Amniotic stem cell (primary cell): ENCODE data around the gene BCAN.

Experiments used
- DNase-seq: peaks from one replicate; lab custom pipeline; 2025; lab: John Stamatoyannopoulos, UW

Gene BCAN

DNA sequence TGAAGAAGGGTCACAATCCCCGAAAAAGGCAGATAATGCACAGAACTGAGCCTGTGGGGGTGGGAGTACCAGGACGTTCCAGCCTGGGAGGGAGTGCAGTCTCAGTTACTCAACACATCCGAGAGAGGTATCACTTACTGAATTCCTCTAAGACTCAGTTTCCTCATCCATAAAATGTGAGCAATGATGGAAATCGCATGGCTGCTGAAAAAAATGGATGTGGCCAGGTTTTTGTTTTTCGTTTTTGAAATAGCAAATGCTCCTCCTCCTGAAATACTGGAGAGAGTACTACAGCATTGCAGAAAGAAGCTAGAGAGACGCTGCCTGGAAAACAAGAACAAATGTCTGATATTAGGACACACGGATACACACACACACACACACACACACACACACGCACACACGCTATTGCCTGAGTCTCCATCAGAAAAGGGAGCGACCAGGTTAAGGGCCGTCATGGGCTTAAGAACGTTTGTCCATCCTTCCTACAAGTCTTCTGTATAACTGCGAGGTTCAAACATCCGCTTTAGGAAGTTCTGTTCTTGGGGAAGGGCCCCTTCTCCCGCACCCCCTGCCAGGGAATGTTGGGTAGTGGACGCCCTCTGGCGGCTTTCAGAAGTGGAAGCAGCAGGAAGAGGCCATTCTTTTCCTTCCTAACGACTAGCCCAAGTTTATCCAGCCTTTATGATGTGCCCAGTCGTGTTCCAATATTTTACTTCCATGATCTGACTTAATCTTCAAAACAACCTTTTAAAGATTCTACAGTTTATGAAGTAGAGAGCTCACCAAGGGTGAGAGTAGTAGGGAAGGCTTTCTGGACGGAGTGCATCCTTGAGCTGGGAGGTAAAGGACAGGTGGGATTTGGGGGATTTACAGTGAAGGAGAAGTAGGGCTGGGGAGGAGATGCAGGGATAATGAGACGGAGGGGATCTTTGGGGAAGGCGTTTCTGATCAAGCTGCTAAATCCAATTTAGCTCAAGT is 36.0 kb downstream of the BCAN start:
- DNase-seq: no peak

DNA sequence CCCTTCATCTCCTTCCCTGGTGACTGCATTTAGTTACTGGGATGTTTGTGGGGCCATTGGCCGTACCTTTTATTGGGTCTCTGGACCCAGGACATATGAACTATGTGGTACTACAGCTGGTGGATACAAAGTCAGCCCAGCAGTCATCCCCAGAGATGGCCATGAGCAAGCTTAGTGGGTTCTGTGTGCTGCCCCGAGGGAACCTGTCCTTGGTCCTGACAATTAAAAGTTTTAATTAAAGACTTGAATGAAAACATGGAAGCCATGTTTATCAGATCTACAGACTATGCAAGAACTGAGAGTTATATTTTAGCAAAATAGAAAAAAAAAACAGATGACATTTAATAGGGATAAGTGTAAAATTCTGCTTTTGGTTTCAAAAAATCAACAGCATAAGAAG is 38.1 kb downstream of the BCAN start:
- DNase-seq: no peak

DNA sequence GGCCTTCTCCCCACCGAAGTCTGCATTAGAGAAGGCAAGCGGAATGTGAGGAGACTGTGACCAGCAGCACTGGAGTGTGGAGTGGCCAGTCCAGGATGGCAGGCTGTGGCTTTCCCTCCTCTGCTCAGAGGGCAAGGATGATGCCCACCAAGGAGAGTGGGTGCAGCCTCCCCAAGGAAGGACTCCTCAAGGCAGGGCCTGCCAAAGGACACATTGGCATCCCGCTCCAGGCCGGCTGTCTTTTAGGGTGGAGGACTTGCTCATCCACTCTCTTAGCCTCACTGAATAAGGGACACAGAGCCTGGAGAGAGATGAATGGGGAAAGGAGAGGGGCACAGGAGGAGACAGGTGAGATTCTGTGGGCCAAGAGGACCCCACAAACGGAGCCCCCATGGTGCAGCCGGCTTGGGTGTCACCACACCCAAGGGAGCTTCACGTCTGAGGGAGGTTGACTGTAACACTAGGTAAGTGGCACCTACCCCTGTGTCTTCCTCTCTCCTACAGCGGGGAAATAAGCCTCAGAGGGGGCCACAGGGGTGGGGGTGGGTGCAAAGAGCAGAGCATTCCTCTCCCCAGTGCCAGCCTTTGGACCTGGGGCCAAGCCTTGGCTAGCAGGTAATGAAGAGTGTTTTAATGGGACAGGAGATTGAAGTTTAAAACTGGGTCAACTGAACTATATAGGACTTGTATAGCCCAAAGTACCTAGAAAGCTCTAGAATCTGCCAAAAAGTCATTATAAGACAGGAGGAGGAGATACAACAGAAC is 39.5 kb downstream of the BCAN start:
- DNase-seq: no peak

DNA sequence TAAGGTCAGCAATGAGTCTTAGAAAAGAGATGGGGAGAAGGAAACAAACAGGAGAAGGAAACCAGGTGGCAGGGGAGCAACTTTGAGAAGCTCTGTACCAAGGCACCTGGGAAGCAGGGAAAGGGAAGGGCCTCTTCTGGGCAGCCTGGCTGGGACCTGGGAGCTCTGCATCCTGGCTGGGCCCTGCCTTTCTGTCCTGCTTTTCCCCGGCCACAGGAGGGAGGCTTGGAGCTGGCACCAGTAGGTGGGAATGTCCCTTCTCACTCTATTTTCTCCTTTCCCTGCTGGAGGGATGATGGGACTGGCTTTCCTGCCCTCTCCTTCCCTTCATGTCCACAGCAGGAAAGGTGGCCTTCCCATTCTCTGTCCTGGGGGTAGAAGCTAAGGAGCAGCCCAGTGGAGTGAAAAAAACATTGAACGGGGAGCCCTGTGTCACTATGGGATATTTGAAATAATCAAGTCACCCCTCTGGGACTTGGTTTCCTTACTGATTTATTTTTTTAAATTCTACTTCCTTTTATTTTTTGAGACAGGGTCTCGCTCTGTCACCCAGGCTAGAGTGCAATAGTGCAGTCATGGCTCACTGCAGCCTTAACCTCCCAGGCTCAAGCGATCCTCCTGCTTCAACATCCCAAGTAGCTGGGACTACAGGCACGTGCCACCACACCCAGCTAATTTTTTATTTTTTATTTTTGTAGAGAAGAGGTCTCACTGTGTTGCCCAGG is 40.4 kb downstream of the BCAN start:
- no peak for DNase-seq

GRCh38 chr1:156684227-156684782 is 42.4 kb downstream of the BCAN start:
- no peak for DNase-seq

- peak; percentile 68 for DNase-seq
Measured at GRCh38 chr1:156689035-156689952, 47.4 kb downstream of the BCAN start.

DNA sequence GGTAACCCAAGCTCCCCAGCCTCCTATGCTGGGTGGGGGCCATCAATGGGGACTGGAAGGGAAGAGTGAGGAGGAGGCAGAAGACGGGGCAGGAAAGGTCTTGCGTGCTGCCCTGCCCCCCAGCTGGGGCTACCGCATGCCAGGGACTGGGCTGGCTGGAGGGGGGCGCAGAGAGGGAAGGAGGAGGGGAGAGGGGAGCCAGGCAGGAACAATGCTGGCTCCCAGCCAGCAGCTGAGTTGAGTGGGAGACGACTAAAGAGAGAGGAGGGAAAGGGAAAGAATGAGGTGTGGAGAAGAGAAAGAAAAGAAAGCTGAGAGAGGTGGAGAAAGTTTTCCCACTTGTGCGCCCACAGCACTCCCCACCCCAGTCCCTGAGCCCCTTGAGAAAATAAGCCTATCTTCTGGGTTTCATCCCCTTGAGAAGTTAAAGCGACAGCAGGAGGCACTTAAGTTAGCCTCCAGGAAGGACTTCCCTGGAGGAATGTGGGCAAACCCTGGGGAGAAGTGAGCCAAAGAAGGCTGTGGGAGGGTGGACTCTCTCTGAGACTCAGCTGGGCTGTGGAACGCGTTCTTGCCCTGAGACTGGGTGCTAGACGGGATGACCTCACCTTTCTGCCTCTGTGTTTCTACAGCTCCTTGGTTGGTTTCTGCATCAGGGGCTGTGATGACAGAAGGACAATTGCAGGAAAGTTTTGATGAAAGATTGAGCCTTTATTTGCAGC is 48.2 kb downstream of the BCAN start:
- DNase-seq: no peak

DNA sequence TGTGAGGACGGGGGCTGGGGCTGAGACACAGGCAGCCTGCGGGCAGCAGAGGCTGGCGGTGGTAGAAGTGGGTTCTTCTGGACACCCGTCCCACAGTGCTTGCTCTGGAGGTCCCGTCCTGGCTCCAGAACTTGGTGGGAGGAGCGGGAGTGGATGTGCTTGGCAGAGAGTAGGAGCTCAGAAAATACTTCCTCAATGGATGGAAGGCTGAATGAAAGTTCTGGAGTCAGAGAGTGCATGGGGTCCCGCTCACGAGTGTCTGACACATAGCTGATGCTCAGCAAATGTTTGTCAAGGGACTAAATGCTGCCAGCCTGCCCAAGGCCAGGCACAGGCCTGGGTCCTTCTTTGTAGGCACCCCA is 48.7 kb downstream of the BCAN start:
- DNase-seq: no peak

- DNase-seq: no peak
Measured at GRCh38 chr1:156691191-156691590, 49.3 kb downstream of the BCAN start.

GRCh38 chr1:156691665-156692440 is 49.9 kb downstream of the BCAN start:
- no peak for DNase-seq

- no peak for DNase-seq
Measured at GRCh38 chr1:156692441-156692924, 50.6 kb downstream of the BCAN start.

DNA sequence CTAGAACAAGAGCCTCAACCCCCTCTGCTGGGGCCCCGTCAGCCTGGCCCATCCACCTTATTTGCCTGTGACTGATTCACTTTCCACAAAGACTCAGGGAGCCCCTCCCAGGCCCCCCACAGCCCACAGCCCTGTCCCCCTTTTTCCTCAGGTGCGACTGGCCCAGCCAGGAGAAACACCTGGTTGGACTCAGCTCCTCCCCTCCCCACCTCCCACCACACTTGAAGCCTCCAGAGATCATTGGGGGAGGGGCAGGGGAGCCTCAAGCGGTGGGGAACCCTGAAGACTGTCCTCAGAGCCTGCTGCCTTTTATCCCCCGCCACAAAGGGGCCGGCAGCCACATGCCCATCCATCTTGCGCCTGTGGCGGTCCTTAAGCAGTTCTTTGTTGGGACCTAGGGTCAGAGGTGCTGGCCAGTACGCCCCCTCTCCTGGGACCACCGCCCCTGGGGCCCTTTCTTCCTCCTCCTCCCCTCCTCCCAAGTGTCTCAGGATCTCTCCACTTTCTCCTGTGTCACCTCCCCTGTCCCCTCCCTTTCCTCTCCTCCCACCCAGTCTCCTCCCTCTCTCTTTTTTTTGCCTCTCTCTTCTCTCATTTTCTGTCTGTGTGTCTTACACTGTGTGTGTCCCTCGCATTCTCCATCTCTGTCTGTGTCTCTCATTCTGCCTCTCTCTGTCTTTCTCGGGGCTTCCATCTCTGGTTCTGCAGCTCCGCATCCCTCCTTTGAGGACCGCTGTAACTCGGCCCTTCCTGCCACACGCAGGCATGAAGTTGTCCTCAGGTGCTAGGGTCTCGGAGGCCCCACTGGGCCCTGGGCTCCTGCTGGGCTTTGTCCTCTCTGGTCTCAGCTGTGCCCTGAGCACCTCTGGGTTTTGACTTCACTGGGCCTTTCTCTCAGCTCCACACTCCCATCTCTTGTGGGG is 51.3 kb downstream of the BCAN start:
- no peak for DNase-seq

- no peak for DNase-seq
Measured at GRCh38 chr1:156693848-156694689, 52.2 kb downstream of the BCAN start.

- DNase-seq: no peak
Measured at GRCh38 chr1:156694690-156694962, 52.7 kb downstream of the BCAN start.

DNA sequence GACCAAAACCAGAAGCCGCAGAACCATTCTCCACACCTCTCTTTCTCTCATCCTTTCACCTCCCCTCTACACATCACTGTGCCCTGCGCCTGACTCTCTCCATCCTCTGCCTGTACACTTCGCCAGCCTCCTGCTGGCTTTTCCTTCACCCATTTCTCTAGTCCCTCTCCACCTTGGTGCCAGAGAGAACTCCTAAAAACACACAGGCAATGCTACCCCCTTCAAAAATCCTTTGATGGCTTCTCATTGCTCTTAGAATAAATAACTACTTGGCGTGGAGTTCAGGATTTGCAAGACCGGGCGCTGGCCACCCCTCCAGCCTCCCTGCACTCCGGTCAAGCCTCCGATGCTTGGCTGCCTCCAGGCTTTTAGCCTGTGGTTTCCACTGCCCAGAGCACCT is 54.8 kb downstream of the BCAN start:
- no peak for DNase-seq

GRCh38 chr1:156697481-156697880 is 55.6 kb downstream of the BCAN start:
- DNase-seq: no peak

GRCh38 chr1:156698995-156699394 is 57.1 kb downstream of the BCAN start:
- DNase-seq: no peak
